GM19240 (cell line): Measurements from ENCODE around the gene PCCA.
"Not testable (repeated sequence)": the region's sequence is repeated elsewhere in the genome, so short reads cannot be mapped to it uniquely, and the experiment has no call there.

Experiments used
- DNase-seq: peaks from one replicate; pipeline ENCODE4 v3.0.0; 2011; ENCODE audit warnings: low spot score; ENCODE audit not compliant: insufficient read length

The PCCA gene

DNA sequence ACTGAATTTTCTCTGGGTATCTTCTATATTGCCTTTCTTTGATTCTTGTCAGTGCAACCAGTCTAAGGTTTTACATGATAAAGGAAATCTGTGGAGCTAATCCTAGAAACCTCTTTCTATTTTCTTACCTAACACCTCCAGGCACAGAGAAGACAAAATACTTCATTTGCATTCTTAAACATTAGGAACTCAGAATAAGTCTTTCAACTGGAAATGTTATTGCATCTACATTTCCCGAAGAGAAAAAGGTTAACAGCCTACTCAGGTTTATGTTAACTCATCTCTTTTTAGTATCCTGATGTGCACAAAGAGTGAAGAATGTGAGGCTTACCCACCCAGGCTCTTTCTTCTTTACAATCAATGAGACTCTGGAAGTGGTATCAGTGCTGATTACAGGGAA, 106.7 kb downstream of the PCCA start:
- no peak for DNase-seq

DNA sequence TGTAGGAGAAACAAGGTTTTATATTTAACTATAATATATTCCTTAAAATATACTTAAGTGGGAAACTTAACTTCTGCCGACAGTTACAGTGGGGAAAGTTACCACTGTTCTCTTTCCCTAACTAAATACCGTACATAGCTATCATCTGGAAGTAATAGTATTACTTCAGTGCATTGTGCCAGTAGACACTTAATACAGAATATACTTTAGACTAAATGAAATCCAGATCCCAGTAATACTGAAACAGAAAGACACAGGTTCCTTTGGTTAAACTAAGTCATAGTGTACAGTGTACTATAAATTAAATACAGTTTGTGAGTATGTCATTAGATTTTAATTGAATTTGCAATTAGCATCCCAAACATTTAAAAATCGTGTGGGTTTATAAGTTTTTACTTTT, 107.5 kb downstream of the PCCA start:
- DNase-seq, result no peak

DNA sequence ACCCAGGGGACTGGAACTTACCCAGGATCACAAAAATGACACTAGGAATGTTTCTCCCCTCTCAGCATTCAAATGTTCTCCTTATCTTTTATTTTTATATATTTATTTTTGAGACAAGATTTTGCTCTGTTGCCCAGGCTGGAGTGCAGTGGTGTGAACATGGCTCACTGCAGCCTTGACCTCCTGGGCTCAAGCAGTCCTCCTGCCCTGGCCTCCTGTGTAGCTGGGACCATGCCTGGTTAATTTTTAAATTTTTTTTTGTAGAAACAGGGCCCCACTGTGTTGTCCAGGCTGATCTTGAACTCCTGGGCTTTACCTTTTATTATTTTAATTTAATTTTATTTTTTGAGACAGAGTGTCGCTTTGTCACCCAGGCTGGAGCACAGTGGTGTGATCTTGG, 108.2 kb downstream of the PCCA start:
- no peak for DNase-seq

DNA sequence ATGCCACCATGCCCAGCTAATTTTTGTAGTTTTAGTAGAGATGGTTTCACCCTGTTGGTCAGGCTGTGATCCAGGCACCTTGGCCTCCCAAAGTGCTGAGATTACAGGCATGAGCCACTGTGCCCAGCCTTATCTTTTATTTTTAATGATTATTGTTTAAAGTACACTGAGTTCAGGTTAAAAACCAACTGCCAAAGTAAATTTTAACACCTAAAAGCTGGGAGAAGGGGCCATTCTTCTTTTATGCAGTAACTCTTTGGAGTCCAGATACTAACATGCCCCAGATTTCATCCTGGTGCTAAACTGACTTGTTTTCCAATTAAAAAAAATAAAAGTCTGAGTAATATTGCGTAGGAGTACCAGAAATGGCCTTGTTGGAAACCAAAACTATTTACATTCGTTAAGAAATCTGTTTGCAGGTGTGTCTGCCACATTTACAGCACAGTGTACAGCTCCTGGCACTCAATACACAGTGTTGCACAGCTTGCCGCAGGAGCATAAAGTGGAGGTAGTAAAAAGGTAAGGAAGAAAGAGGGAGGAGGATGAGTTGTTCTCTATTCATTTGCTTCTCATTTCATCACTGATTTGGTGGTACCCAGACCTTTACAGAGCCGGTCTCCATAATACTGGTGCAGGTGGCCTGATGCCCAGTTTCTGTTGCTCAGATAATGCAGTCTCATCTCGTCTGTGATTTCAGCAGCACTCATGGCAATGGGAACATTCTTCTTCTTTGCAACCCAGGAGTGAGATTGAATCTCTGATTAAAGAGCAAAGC, 108.9 kb downstream of the PCCA start:
- DNase-seq, result no peak

DNA sequence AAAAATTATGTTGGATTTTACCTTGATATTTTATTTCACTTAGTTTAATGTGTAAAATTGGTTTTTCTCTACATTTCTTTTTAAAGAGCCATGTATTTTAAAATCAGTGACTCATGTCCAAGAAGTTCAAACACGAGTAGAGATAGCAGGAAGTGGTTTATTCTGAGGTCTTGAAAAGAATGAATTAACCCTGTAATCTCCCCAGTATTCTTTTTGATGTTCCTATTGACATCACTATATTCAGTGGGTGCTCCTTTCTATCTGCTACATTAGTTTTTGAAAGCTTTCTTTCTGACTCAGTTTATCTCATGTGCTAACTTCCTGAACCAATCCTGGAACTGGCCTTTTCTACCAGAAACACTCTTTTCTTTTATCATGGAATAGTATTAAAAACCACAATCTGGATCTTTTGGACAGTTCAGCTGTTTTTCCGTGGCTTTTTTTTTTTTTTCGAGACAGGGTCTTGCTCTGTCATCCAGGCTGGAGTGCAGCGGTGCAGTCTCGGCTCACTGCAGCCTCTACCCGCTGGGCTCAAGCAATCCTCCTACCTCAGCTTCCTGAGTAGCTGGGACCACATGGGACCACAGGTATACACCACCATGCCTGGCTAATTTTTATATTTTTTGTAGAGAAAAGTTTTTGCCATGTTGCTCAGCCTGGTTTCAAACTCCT, 114.9 kb downstream of the PCCA start:
- no peak for DNase-seq

DNA sequence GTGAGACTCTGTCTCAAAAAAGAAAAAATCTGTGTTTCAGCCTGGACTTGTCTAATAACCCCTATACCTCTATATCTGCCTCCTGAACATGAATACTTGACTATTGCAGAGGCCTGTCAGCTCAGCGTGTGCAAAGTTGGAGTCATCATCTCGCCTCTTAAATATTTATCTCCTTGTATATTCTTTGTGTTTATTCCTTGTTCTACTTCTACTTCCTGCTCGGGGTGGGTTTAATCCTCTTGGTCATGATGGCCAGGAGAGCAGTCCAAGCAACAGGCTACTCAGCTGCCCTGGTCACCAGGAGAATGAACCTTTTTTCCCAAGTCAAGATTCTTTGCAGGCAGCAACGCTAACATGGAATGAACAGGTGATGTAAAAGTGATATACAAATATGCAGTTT, 119.1 kb downstream of the PCCA start:
- no peak for DNase-seq

DNA sequence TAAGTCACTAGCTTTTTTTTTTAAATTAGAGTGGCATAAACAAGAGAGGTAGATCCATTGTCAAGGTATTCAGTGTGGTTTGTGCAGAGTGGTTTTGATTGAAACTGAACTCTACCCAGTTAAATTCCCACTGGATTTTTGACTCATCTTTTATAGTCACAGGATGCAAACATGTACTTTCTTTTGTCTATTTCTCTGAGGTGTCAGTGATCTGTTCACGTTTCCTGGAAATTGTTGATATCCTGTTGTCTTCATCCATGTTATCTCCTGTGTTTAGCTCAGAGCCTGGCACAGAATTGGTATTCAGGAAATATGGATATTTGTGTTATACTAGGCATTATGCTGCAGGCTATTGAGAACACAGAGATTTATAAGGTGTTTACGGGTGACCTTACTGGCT, 119.7 kb downstream of the PCCA start:
- DNase-seq, result no peak

DNA sequence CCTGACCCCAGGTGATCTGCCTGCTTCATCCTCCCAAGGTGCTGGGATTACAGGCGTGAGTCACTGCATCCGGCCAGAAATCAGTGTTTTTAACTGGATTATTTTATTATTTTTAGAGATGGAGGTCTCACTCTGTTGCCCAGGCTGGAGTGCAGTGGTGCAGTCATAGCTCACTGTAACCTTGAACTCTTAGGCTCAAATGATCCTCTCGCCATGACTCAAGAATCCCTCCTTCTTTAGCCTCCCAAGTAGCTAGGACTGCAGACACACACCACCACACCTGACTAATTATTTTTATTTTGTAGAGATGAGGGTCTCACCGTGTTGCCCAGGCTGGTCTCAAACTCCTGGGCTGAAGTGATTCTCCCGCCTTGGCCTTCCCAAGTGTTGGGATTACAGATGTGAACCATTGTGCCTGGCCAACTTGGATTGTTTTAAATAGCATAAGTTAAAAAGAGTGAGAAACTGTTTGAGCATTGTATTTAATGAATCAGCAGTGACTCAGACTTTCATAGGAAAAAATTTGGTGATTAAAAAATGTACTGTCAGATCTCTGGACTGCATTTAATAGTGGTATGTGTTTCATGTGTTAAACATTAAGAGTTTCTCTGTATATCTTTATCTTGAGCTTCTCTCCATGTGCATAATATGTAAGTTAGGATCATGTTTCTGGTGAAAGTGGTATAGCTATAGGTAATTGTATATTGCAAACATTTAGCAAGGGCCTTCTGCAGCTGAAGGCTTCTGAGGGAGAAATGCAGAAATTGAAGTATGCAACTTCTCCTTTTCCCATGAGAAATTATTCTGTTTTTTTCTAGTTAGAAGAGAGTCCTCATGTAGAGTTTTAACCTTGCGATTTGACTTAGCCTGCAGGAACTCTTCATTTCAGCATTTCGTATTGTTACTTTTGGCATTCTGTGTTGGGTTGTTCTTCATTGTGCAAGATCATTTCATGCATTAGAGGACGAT, 121.2 kb downstream of the PCCA start:
- no peak for DNase-seq

DNA sequence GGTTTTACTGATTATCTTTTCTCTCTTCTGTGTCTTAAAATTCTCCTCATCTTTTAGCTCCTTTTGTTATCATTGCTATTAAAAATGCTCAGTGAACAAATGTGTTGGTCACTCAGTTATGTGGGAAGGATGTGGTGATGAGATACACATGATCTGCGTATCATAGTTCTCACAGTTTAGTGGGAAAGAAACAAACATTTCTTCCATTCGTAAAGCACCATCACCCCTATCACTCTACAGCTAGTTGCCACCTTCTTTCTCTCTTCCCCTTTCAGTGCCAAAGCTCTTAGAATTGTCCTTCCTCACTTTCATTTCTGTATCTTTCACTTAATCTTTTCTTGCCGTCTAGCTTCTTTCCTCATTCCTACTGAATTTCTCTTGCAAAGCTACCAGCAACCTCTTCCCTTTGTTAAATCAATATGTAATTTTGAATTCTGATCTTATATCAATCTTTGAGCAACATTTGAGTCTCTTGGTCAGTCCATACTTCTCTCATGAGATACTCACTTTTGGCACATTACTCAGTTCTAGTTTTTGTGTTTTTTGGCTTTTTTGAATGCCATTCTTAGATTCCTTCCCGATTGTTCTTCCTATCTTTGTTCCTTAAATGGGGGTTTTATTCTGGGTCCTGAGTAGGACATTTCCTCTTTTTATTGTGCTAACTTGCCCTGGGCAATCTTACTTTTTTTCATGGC, 122.3 kb downstream of the PCCA start:
- DNase-seq, result no peak

DNA sequence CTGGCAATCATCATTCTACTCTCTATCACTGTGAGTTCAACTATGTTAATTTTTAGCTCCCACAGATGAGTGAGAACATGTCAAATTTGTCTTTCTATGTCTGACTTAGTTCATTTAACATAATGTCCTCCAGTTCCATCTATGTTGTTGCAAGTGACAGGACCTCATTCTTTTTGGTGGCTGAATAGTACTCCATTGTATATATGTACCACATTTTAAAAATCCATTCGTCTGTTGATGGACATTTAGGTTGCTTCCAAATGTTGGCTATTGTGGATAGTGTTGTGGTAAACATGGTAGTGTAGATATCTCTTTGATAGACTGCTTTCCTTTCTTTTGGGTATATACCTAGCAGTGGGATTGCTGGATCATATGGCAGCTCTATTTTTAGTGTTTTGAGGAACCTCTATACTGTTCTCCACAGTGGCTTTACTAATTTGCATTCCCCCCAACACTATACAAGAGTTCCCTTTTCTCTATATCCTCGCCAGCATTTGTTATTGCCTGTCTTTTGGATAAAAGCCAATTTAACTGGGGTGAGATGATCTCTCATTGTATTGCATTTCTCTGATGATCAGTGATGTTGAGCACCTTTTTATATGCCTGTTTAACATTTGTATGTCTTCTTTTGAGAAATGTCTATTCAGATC, 124.1 kb downstream of the PCCA start:
- no peak for DNase-seq

DNA sequence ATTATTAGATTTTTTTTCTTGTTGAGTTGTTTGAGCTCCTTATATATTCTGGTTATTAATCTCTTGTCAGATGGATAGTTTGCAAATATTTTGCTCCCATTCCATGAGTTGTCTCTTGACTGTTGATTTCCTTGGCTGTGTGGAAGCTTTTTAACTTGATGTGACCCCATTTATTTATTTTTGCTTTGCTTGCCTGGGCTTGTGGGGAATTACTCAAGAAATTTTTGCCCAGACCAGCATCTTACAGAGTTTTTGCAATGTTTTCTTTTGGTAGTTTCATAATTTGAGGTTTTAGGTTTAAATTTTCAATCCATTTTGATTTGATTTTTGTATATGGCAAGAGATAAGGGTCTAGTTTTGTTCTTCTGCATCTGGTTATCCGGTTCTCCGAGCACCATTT, 124.7 kb downstream of the PCCA start:
- no peak for DNase-seq

DNA sequence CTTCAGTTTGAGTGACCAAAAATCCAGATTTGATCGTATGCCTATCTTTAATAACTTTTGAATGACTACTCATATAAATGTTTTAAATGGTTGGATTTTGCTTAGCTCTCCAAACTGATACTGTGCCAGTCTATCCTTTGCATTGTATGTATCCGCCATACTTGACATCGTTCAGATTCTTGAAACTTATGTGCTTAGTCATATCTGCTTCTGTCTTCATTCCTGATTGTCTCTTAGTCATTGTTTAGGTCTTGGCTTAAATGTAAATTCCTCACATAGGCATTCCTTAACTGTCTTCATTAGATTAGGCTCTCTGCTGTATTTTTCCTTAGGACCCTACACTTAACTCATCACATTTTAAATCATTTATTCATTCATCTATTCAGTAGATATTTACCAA, 126.0 kb downstream of the PCCA start:
- no peak for DNase-seq

DNA sequence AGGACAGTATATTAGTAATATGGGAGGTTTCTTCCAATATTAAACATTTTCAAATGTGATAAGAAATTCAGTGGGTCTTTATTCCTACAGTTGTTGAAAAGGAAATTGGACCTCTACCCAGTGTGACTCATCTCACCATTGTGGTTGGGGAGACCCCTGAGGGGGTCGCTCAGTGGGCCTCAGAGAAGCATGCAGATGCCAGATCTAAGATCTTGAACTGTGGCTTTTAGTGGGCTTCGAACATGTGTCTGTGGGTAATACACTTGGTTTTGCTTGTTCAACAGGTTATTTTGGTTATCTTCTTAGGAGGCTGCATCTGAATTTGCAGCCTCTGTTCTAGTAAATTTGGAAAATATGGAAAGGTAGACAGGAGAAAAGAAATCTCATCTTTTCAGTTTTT, 132.3 kb downstream of the PCCA start:
- DNase-seq, result no peak

DNA sequence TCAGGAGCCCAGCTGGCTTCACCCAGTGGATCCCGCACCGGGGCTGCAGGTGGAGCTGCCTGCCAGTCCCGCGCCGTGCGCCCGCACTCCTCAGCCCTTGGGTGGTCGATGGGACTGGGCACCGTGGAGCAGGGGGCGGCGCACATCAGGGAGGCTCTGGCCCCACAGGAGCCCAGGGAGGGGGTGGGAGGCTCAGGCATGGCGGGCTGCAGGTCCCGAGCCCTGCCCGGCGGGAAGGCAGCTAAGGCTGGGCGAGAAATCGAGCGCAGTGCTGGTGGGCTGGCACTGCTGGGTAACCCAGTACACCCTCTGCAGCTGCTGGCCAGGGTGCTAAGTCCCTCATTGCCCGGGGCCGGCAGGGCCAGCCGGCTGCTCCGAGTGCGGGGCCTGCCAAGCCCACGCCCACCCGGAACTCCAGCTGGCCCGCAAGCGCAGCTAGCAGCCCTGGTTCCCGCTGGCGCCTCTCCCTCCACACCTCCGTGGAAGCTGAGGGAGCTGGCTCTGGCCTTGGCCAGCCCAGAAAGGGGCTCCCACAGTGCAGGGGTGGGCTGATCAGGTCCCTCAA, 135.2 kb downstream of the PCCA start:
- DNase-seq, result not testable (repeated sequence)

DNA sequence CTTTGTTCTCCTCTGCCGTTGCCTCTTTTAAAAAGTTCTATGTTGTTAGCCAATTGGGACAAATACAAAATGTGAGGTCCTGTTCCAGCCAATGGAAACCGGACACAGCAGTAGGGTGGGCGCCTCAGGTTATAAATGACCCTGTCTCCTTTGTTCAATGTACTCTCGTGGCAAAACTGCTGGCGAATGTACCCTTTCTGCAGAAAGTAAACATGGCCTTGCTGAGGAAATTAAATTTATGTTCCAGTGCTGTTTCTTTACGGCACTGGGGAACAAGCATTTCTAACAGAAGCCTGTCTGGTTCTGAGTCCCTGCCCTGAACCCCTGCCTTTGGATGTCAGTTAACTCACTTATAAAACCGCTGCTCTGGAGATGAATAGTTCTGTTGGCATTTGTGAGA, 140.7 kb downstream of the PCCA start:
- DNase-seq, result no peak

DNA sequence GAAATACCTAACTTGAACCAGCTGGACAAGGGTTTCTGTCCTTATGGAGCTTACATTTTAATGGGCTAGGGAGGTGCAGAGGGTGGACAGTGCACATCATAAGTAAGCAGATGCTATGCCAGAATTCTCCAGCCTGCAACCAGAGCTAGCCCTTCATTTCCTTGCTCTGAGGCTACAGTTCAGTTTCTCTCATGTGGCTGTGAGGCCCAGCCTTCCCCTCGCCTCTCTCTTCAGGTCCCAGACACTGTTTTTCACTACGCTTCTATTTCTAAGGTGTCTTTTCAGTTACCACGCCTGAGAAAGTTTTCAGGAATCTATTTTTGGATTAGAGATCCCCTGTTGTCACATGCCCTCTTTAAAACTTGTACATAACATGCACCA, 141.9 kb downstream of the PCCA start:
- DNase-seq, result no peak

DNA sequence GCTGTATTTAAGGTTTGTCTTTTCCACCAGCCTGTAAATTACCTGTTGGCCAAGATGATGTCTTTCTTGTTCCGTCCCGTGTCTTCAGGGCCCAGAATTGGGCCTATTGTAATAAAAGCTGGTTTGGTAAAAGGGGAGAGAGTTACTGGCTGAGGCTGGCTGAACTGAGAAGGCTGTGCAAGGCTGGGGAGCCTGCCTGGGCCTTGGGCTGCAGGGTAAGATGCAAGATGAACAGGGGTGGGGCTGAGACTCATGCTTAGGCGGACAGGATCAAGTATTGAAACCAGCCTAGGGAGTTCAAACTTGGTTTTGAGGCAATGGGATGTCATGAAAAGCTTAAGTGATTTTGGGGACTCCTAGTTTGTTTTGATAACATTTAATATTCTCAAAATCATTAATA, 142.3 kb downstream of the PCCA start:
- no peak for DNase-seq

DNA sequence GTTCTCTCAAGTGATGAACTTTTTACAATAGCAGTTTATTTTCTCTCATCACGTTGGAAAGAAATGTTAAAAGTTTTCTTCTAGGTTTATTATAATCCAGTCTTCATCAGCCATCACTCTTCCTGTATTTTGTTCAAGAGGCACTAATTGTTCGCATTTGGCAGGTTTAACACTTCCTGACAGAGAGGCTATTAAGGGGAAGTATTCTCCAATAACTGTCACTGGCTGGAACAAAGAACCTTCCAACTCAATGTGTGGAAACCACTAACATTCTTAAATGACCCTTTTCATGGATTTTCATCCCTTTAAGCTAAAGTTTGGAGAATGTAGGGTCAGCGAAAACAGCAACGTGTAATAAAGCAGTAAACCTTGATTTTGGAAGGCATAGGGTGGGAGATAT, 145.1 kb downstream of the PCCA start:
- DNase-seq, result no peak

DNA sequence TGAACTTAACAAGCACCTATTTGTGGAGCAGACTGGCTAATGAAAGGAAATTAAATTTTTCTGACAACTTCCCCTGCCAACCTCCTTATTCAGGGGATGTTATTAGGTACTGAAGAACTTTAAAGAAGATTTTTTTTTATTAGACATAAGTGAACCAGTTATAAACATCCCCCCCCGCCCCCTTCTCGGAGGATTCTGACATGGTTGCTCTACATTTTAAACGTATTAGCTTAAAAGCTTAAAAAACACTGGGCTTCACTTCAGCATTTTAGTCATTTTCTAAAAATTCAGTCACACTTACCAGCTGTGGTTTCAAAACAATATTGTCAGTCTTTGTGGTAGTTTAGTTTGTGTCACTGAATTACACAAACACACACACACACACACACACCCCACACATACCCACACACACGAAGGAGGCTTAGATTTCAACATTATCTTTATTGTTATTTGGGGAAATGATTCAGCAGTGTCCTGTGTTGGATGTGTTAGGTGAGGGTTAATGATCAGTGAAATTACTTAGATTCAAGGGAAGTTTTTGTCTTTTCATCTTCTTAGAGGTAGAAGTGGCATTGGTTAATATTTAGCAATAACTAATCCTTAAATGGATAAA, 145.7 kb downstream of the PCCA start:
- no peak for DNase-seq

DNA sequence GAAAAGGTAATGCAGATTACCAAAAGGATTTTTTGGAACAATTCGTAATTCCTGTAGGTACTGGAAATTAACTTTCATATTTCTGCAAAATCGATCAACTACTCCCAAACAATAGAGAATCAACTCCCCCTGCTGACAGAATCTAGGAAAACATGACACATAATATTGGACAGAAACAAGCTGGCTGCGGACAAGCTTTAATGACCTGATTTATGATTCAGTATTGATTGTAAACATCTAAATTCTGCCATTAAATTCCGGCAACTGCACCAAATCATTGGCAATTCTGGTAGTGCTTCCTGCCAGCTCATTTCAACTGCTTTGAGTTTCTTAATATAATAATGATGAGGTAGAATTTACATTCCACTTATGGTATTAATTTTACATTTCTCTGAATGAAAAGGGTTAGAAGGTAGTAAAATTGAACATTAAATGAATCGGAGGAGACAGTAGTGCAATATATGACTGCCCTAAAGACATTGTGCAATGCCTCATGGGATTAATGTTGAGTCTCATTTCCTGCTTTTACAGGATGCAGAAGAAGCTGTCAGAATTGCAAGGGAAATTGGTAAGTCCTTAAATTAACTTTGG, 146.5 kb downstream of the PCCA start:
- DNase-seq, result peak; percentile 3
